ENCODE results near the gene LMNTD2.

Gene LMNTD2

GRCh38 chr11:507727-508515 is 52.6 kb downstream of the LMNTD2 start:
- Histone ChIP-seq H3K4me2 (ENCODE audit: low read length, poor library complexity, severe bottlenecking) (peak overlapping the region; percentile 86), H3K14ac (ENCODE audit: low read length in 2 of 2) (peak overlapping the region in 1 of 2 experiments; percentile 68), H3K9me3 (ENCODE audit: control insufficient read depth, low read length) (no peaks in the 10 kb centered on the region), H3K27me3 (ENCODE audit: control insufficient read depth in 1 of 2, insufficient read depth in 1 of 2, low read length in 2 of 2) (no peaks in the 10 kb centered on the region), H3K4me3 (ENCODE audit: insufficient read depth in 1 of 2, low read depth in 1 of 2, low read length in 2 of 2) (peak overlapping the region; percentile 57 to 85), H3K4ac (ENCODE audit: low read depth in 1 of 2, low read length in 2 of 2) (peak overlapping the region; percentile 5 to 64), H2AK5ac (ENCODE audit: low read length, severe bottlenecking) (no peak overlapping the region), H3K9ac (ENCODE audit: low read length) (peak overlapping the region; percentile 90), H2BK12ac (ENCODE audit: low read length in 2 of 2) (no peak overlapping the region), H2AFZ (ENCODE audit: low read depth, low read length) (no peak overlapping the region), H2BK5ac (ENCODE audit: low read depth, low read length, poor library complexity, severe bottlenecking) (peak overlapping the region; percentile 63), H4K91ac (ENCODE audit: low read length) (peak overlapping the region; percentile 60), H4K8ac (ENCODE audit: low read length) (no peak overlapping the region), H2BK15ac (ENCODE audit: low read depth, poor library complexity, severe bottlenecking) (no peak overlapping the region), H3K18ac (ENCODE audit: low read depth in 1 of 2, low read length in 2 of 2) (peak overlapping the region; percentile 55 to 83), H3K79me1 (replicated peaks; ENCODE audit: low read length, poor library complexity, severe bottlenecking) (peaks cover 27% of the 10 kb centered on the region), H3K4me1 (ENCODE audit: control insufficient read depth, insufficient read depth, low read depth, low read length) (peaks cover 19% of the 10 kb centered on the region), H3K36me3 (ENCODE audit: control insufficient read depth in 1 of 2, insufficient read depth in 2 of 2, low read depth in 1 of 2, low read length in 2 of 2) (peaks cover 27 to 37% of the 10 kb centered on the region in 2 experiments), H2BK120ac (ENCODE audit: low read depth, low read length) (peak overlapping the region; percentile 73), H3K27ac (ENCODE audit: low read length, poor library complexity, severe bottlenecking) (no peak overlapping the region), H3K23ac (ENCODE audit: low read length in 2 of 2) (peak overlapping the region in 1 of 2 experiments; percentile 46)
- 35% methylated on average over 44 of the region's 45 CpGs for WGBS
- peak; percentile 37 for DNase-seq

GRCh38 chr11:506995-507726 is 53.4 kb downstream of the LMNTD2 start, which contains the start of gene RNH1:
Gene RNH1, minus strand, starts transcription at chr11:507242. Its CDS starts 5,080 bp downstream, at chr11:502162.
- Histone ChIP-seq H3K4ac (ENCODE audit: low read depth in 1 of 2, low read length in 2 of 2) (peak within 1 kb of the TSS; percentile 98 to 100), H3K23ac (ENCODE audit: low read length in 2 of 2) (peak within 1 kb of the TSS in 1 of 2 experiments; percentile 99), H2BK120ac (ENCODE audit: low read depth, low read length) (peak within 1 kb of the TSS; percentile 88), H3K79me1 (replicated peaks; ENCODE audit: low read length, poor library complexity, severe bottlenecking) (peaks cover 34% of the 10 kb centered on the region), H4K91ac (ENCODE audit: low read length) (peak within 1 kb of the TSS; percentile 98), H3K9me3 (ENCODE audit: control insufficient read depth, low read length) (no peaks in the 10 kb centered on the region), H3K27ac (ENCODE audit: low read length, poor library complexity, severe bottlenecking) (peak within 1 kb of the TSS; percentile 97), H2AK5ac (ENCODE audit: low read length, severe bottlenecking) (peak within 1 kb of the TSS; percentile 87), H2BK12ac (ENCODE audit: low read length in 2 of 2) (peak within 1 kb of the TSS in 1 of 2 experiments; percentile 92), H3K9ac (ENCODE audit: low read length) (peak within 1 kb of the TSS; percentile 100), H4K8ac (ENCODE audit: low read length) (peak within 1 kb of the TSS; percentile 96), H2BK15ac (ENCODE audit: low read depth, poor library complexity, severe bottlenecking) (peak within 1 kb of the TSS; percentile 100), H3K27me3 (ENCODE audit: control insufficient read depth in 1 of 2, insufficient read depth in 1 of 2, low read length in 2 of 2) (no peaks in the 10 kb centered on the region), H3K4me1 (ENCODE audit: control insufficient read depth, insufficient read depth, low read depth, low read length) (peaks cover 25% of the 10 kb centered on the region), H3K36me3 (ENCODE audit: control insufficient read depth in 1 of 2, insufficient read depth in 2 of 2, low read depth in 1 of 2, low read length in 2 of 2) (peaks cover 21 to 43% of the 10 kb centered on the region in 2 experiments), H3K4me2 (ENCODE audit: low read length, poor library complexity, severe bottlenecking) (peak within 1 kb of the TSS; percentile 86), H3K18ac (ENCODE audit: low read depth in 1 of 2, low read length in 2 of 2) (peak within 1 kb of the TSS; percentile 99 to 100), H2BK5ac (ENCODE audit: low read depth, low read length, poor library complexity, severe bottlenecking) (peak within 1 kb of the TSS; percentile 93), H2AFZ (ENCODE audit: low read depth, low read length) (peak within 1 kb of the TSS; percentile 84), H3K4me3 (ENCODE audit: insufficient read depth in 1 of 2, low read depth in 1 of 2, low read length in 2 of 2) (peak within 1 kb of the TSS; percentile 86 to 98), H3K14ac (ENCODE audit: low read length in 2 of 2) (peak within 1 kb of the TSS in 1 of 2 experiments; percentile 100)
- WGBS = under 1% methylated on average over 75 of the region's 93 CpGs
- peak; percentile 93 for DNase-seq

- WGBS = under 1% methylated on average over 63 of the region's 71 CpGs
- Histone ChIP-seq H2BK120ac (ENCODE audit: low read depth, low read length) (peak overlapping the region; percentile 88), H3K14ac (ENCODE audit: low read length in 2 of 2) (peak overlapping the region in 1 of 2 experiments; percentile 100), H2BK12ac (ENCODE audit: low read length in 2 of 2) (no peak overlapping the region), H3K27me3 (ENCODE audit: control insufficient read depth in 1 of 2, insufficient read depth in 1 of 2, low read length in 2 of 2) (no peaks in the 10 kb centered on the region), H2BK15ac (ENCODE audit: low read depth, poor library complexity, severe bottlenecking) (peak overlapping the region; percentile 100), H3K9me3 (ENCODE audit: control insufficient read depth, low read length) (no peaks in the 10 kb centered on the region), H3K23ac (ENCODE audit: low read length in 2 of 2) (peak overlapping the region in 1 of 2 experiments; percentile 34), H3K4me2 (ENCODE audit: low read length, poor library complexity, severe bottlenecking) (peak overlapping the region; percentile 64), H3K18ac (ENCODE audit: low read depth in 1 of 2, low read length in 2 of 2) (peak overlapping the region; percentile 99 to 100), H2AK5ac (ENCODE audit: low read length, severe bottlenecking) (no peak overlapping the region), H4K8ac (ENCODE audit: low read length) (peak overlapping the region; percentile 96), H2BK5ac (ENCODE audit: low read depth, low read length, poor library complexity, severe bottlenecking) (peak overlapping the region; percentile 93), H3K27ac (ENCODE audit: low read length, poor library complexity, severe bottlenecking) (peak overlapping the region; percentile 97), H3K4ac (ENCODE audit: low read depth in 1 of 2, low read length in 2 of 2) (peak overlapping the region; percentile 93 to 100), H3K4me3 (ENCODE audit: insufficient read depth in 1 of 2, low read depth in 1 of 2, low read length in 2 of 2) (peak overlapping the region; percentile 86 to 98), H4K91ac (ENCODE audit: low read length) (peak overlapping the region; percentile 75), H3K9ac (ENCODE audit: low read length) (peak overlapping the region; percentile 100), H3K4me1 (ENCODE audit: control insufficient read depth, insufficient read depth, low read depth, low read length) (peaks cover 28% of the 10 kb centered on the region), H3K79me1 (replicated peaks; ENCODE audit: low read length, poor library complexity, severe bottlenecking) (peaks cover 39% of the 10 kb centered on the region), H2AFZ (ENCODE audit: low read depth, low read length) (no peak overlapping the region), H3K36me3 (ENCODE audit: control insufficient read depth in 1 of 2, insufficient read depth in 2 of 2, low read depth in 1 of 2, low read length in 2 of 2) (peaks cover 23 to 45% of the 10 kb centered on the region in 2 experiments)
- peak; percentile 97 for DNase-seq
Measured at GRCh38 chr11:506238-506994, 54.1 kb downstream of the LMNTD2 start.
